ENCODE measurements around the gene CNNM3.

CNNM3 gene

DNA sequence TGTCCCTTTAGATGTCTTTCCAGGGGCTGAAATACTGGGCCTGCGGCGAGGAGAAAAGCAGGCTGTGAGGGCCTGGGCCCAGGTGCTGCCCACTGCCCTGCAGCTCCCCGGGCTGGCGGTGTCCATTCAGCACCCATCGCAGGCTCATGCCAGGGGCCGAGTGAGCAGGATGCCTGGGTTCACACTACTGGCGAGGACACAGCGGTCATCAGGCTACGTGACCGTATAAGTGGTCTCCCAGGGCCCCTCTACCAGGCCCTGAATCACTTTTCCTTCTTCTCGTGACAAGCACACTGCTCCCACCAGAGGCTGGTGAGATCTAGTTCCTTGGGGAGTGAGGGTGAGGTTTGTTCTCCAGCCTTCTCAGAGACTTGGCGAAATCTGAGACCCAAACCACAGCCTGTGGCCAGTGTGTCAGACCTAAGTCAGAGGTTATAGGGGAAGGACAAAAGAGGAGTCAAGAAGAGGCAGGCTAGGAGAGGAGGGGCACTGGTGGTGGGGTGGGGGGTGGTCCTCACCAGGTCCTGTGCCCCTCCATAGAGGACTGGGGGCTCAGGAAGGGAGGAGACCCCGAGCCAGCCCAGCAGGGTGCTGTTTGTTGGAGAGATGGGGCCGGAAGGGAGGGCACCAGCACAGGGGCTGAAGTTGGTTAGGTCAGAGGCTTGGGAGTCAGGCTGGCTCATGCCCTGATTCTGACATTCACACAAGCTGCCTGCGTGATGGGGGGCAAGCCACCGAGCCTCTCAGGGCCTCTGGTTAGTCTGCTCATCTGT is 60.4 kb downstream of the CNNM3 start:
- DNase-seq (ENCODE audit: low spot score) = peak; percentile 50
- FAIRE-seq = no peak

DNA sequence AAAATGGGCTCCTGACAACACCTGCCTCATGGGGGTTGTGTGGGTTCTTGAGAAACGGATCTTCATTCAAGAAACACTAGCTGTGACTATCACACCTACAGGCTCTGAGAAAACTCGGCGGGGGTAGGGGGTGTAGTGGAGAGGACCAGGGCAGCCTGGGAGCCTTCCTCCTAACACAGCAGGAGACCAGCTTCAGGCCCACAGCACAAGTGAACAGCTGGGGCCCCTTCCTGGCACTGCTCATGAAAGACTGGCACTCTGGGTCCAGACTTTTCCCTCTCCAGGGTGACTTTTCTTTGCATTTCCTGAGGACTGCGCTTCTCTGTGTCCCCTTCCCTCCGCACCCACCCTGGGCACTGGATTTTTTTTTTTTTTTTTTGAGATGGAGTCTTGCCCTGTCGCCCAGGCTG is 61.0 kb downstream of the CNNM3 start:
- FAIRE-seq (no peak), DNase-seq (ENCODE audit: low spot score) (no peak)

GRCh38 chr2:96877631-96878092 is 61.6 kb downstream of the CNNM3 start:
- no peak for FAIRE-seq

GRCh38 chr2:96878171-96878570 is 62.1 kb downstream of the CNNM3 start:
- FAIRE-seq = no peak
- no peak for DNase-seq (ENCODE audit: low spot score)

More at GRCh38 chr2:96877631-96878092, 61.6 kb downstream of the CNNM3 start:
- no peak for DNase-seq (ENCODE audit: low spot score)

- FAIRE-seq = no peak
- no peak for DNase-seq (ENCODE audit: low spot score)
Observed at GRCh38 chr2:96878796-96879544, 62.9 kb downstream of the CNNM3 start.

DNA sequence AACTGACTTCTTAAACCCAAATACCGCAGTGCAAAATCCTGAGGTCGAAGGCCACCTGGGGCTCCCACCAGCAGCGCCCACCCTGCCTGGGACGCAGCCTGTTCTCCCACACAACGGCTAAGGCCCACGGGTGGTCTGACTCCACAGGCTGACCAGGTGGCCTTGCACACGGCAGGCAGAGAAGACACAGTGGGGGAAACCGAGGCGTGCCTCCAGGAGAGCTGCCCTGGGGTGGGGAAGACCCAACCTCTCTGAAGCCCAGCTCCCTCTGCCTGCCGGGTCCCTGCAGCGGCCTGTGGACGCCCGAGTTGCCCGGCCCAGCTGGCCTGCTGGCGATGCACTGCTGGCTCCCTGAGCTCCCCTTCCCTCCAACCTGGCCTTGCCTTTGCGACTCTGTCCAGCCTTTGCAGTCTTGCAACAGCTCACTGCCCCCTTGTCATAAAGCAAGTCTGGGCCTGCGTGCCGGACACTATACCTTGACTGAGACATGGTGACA is 63.5 kb downstream of the CNNM3 start:
- DNase-seq (ENCODE audit: low spot score) (no peak), FAIRE-seq (no peak)

DNA sequence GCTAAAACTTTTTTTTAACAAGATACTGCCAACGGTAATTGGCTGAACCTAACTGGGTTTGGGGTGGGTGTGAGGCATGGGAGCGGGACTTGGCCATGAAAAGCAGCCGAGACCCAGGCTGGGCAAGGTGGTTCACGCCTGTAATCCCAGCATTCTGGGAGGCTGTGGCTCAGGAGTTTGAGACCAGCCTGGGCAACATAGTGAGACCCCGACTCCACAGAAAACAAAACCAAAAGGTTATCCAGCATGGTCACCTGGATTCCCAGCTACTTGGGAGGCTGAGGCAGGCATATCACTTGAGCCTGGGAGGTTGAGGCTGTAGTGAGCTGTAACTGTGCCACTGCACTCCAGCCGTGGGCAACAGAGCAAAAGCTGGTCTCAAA is 64.8 kb downstream of the CNNM3 start:
- FAIRE-seq (no peak), DNase-seq (ENCODE audit: low spot score) (no peak)

- DNase-seq (ENCODE audit: low spot score) = no peak
- FAIRE-seq = no peak
Observed at GRCh38 chr2:96881349-96882195, 65.5 kb downstream of the CNNM3 start.

DNA sequence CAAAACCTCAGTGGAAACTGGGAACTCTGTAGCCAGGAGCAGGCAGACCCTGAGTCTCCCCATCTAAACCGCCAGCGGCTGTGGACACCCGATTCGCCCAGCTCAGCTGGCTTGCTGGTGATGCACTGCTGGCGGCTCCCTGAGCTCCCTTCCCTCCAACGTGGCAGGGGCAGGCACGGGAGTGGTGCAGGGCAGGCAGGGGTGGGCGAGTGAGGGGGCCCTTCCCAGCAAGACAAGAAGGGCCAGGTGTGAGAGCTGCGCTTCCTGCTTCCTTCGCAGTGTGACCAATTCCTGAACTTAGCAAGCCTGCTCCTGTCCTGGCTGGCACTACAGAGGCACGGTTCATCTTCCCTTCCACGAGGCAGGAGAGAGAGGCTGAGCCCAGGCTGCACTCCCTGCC is 66.2 kb downstream of the CNNM3 start:
- DNase-seq (ENCODE audit: low spot score) (no peak), FAIRE-seq (peak; percentile 13)

DNA sequence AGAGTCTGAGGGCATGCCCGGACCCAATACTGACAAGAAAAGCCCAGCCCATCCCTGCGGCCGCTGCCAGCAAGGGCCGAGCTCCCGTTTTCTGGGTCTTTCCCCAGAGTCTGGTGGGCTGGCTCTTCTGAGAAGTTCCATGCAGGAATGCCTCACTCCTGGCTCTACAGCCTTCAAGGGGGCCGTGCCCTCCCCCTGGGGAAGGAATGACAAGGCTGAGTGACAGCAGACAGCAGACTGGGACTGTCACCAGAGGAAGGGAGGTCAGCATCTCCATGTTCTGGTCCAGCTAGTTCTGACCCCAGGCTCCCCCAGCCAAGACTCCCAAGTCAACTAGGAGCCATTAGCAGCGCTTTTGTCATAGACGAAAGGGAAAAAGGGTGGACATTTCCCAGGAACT is 66.8 kb downstream of the CNNM3 start:
- no peak for DNase-seq (ENCODE audit: low spot score)
- FAIRE-seq = no peak

- no peak for DNase-seq (ENCODE audit: low spot score)
- no peak for FAIRE-seq
Observed at GRCh38 chr2:96883306-96883705, 67.2 kb downstream of the CNNM3 start.

All from urothelium cell line (cell line).